IPS-18c (cell line): Measurements from ENCODE around the gene FKBP10.
"Not testable (repeated sequence)": the region's sequence is repeated elsewhere in the genome, so short reads cannot be mapped to it uniquely, and the experiment has no call there.

Source experiments
- H3K4me3 ChIP-seq: 2 replicates; pipeline ENCODE4 v1.7.0; 2013; ENCODE audit warnings: low read depth, mild to moderate bottlenecking, low read length, moderate library complexity; ENCODE audit not compliant: insufficient read depth
- H3K9me3 ChIP-seq: one replicate; pipeline ENCODE4 v1.6.1; 2013; ENCODE audit warnings: mild to moderate bottlenecking, low read length, moderate library complexity; ENCODE audit not compliant: control insufficient read depth, insufficient read depth

Gene FKBP10

GRCh38 chr17:41823141-41823524 is 10.3 kb downstream of the FKBP10 start:
- Histone ChIP-seq H3K9me3 (peaks cover 1% of the 10 kb centered on the region), H3K4me3 (no peak overlapping the region)

- no peak overlapping the region for H3K4me3 ChIP-seq
- H3K9me3 ChIP-seq, result no peaks in the 10 kb centered on the region
These were observed 10.8 kb downstream of the FKBP10 start for GRCh38 chr17:41823580-41823979.

DNA sequence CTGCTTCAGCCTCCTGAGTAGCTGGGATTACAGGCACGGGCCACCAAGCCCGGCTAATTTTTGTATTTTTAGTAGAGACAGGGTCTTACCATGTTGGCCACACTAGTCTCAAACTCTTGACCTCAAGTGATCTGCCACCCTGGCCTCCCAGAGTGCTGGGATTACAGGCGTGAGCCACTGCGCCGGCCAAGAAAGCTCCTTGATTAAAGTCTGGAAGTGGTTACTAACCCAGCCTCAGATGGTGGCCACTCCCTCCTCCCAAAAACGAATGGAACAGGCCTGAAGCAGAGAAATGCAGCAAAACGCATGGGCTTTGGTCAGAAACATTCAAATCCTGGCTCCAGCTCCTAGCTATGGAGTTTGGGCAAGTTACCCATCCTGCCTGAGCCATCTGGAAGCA is 11.3 kb downstream of the FKBP10 start:
- H3K9me3 ChIP-seq, result no peaks in the 10 kb centered on the region
- no peak overlapping the region for H3K4me3 ChIP-seq

DNA sequence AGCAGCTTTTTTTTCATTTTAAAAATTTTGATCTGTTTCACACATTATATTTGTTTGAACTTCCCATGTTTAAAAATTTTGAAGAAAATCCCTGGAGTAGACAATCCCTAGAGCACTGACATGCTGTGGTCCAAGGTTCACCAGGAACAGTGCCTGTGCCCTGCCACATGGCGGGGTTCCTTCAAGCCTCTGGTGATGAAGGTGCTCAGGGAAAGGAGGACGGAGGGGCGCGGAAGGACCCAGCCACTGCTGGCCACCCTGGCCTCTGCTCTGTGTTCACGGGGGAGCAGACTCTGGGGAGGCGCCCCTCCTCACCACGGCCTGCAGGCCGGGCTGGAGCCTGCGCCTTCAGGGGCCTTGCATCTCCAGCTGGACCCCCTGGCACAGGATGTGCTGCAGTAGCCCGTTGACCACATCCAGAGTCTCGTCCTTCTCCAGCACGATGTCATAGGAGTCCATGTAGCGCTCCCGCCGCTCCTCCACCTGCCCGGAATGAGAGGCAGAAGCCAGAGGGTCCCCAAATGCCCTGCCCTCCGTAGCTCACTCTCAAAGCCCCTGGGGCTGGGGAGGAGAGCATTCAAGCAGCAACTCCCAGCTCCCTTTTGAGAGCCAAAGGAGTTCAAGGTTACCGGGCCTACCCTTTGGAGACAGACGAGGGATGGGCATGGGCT is 12.5 kb downstream of the FKBP10 start:
- Histone ChIP-seq H3K4me3 (no peak overlapping the region), H3K9me3 (no peaks in the 10 kb centered on the region)

DNA sequence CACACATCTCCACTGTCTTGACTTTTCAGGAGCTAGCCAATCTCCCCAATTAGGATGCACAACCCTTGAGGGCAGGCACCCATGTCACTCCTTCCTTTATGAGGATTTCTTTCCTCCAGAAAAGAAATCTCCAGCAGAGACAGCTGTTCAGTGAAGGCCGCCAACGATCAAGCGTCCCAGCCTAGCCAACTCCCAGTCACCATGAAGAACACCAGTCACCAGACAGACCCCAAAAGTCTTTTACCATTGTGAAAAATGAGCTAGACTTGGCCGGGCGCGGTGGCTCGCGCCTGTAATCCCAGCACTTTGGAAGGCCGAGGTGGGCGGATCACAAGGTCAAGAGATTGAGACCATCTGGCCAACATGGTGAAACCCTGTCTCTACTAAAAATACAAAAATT is 17.2 kb downstream of the FKBP10 start:
- H3K9me3 ChIP-seq, H3K4me3 ChIP-seq: not testable (repeated sequence)

GRCh38 chr17:41835214-41835799 is 22.5 kb downstream of the FKBP10 start:
- Histone ChIP-seq H3K4me3 (peak overlapping the region; percentile 89), H3K9me3 (no peaks in the 10 kb centered on the region)

- Histone ChIP-seq H3K9me3 (no peaks in the 10 kb centered on the region), H3K4me3 (peak within 1 kb of the TSS; percentile 89)
These were observed 23.2 kb downstream of the FKBP10 start, which contains the start of gene NT5C3B for GRCh38 chr17:41835800-41836549. Gene NT5C3B (minus strand): TSS chr17:41836232. CDS start chr17:41836193, 39 bp downstream.

DNA sequence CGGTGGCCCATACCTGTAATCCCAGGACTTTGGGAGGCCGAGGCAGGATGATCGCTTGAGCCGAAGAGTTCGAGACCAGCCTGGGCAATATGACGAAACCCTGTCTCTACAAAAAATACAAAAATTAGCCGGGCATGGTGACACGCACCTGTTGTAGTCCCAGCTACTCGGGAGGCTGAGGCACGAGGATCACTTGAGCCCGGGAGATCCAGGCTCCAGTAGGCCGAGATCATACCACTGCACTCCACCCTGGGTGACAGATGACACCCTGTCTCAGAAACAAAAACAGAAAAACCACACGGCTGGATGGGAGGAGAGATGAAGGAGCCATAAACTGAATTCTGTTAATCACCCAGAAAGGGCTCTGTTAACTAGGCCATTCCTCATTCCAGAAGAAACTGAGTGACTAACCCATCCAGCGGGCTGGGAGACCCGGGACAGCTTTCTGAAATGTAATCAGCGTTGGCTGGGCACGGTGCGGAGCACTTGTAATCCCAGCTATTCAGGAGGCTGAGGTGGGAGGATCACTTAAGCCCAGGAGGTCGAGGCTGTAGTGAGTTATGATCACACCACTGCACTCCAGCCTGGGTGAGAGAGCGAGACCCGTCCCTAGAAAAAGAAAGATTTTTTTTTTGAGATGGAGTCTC is 23.9 kb downstream of the FKBP10 start:
- Histone ChIP-seq H3K4me3 (peak overlapping the region; percentile 89), H3K9me3 (no peaks in the 10 kb centered on the region)

DNA sequence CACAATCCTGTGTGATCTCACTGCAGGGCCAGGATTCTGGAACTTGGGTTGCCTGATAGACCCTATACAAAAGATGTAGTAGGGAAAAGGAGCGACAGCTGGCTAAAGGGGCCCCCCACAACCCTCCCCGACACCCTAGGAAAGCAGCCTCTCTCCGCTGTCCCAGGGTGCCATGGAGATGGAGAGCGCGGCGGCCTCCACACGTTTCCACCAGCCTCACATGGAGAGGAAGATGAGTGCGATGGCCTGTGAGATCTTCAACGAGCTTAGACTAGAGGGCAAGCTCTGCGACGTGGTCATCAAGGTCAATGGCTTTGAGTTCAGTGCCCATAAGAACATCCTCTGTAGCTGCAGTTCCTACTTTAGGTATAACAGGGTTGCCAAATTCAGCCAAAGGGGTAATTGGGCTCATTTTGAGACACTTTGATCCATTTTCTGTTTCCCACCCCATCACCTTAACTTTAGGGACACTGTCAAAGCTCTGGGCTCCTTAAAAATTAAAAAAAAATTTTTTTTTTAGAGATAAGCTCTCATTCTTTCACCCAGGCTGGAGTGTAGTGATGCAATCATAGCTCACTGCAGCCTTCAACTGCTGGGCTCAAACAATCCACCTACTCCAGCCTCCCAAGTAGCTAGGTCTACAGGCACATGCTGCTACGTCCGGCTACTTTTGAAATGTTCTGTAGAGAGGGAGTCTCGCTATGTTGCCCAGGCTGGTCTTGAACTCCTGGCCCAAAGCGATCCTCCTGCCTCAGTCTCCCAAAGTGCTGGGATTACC is 25.1 kb downstream of the FKBP10 start, which contains the start of gene KLHL10:
Gene KLHL10, plus strand, starts transcription at position 65 of the 778 bp plus-strand sequence. Its CDS starts 108 bp downstream, at position 173.
- Histone ChIP-seq H3K9me3 (no peaks in the 10 kb centered on the region), H3K4me3 (no peak within 1 kb of the TSS)

DNA sequence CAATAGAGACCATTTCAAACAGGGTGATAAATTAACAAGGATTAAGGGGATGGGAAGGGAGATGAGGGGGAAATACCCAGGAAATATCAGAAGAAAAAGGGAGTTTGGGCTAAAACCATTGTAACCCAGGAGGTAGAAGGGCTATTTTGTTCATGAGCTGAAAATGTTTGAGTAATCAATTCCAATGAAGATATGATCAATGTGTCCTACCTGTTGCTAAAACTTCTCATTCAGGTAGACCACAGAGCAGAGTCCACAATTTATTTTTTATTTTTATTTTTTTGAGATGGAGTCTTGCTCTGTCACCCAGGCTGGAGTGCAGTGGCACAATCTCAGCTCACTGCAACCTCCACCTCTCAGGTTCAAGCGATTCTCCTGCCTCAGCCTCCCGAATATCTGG is 26.6 kb downstream of the FKBP10 start:
- H3K9me3 ChIP-seq, H3K4me3 ChIP-seq: not testable (repeated sequence)

DNA sequence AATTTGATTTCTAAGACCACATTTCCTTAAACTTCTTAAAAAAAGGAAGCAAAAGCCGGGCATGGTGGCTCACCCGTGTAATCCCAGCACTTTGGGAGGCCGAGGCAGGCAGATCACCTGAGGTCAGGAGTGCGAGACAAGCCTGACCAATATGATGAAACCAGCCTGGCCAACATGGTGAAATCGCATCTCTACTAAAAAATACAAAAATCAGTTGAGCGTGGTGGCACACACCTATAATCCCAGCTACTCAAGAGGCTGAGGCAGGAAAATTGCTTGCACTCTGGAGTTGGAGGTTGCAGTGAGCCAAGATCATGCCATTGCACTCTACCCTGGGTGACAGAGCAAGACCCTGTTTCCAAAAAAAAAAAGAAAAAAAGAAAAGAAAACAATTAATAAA is 28.0 kb downstream of the FKBP10 start:
- H3K9me3 ChIP-seq, H3K4me3 ChIP-seq: not testable (repeated sequence)

- Histone ChIP-seq H3K9me3 (no peaks in the 10 kb centered on the region), H3K4me3 (no peak overlapping the region)
These were observed 32.2 kb downstream of the FKBP10 start for GRCh38 chr17:41844971-41845370.

DNA sequence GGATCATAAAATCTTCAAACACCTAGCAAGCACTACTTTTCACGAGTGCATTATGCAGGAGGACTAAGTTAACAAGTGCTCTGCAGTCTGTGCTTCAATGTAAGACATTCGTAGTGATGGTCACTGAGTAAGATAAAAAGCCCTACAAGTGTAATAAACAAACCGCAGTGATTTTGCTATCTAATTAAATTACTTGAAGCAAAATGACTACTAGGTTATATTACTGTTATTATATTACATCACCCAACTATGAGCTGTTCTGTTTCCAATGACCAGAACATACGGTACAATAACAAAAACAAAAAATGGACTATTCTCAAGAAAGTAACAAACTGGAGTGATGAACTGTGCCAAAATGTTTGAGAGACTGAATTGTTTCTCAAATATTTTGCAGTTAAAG is 36.0 kb downstream of the FKBP10 start:
- no peaks in the 10 kb centered on the region for H3K9me3 ChIP-seq
- no peak overlapping the region for H3K4me3 ChIP-seq

DNA sequence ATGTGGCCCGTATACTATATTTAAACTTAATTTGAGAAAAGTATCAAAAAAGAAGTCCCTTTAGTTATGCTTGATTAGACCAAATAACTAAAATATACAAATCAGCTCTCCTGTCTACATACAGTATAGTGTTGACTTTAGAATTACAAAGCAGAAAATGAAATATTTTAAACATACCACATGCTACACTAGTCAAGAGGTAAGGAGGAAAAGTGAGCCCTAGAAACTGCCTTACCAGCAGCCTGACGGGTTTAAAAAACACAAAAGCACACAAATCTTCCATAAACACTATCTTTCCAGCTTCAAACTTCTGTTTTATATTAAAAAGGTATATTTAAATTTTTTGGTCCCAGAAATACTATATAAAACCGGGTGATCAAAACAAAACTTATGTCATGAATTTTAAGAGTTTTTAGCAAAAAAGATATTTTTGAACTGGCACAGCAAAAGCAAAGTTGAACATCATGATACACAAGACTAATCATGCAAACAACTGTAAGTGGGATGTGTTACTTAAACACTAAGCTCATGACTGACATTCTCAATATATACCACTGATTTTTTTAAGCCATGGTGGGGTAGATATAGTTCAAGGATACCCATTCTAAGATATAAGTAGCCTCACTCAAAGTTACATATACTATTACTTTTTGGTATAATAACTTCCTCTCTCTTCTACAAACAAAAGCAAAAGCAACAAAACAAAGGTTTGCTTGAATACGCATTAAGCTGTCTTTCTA is 36.6 kb downstream of the FKBP10 start:
- Histone ChIP-seq H3K9me3 (no peaks in the 10 kb centered on the region), H3K4me3 (no peak overlapping the region)

- H3K9me3 ChIP-seq, H3K4me3 ChIP-seq: not testable (repeated sequence)
These were observed 38.6 kb downstream of the FKBP10 start for GRCh38 chr17:41851382-41851781.

GRCh38 chr17:41860254-41860931 is 47.6 kb downstream of the FKBP10 start:
- no peak overlapping the region for H3K4me3 ChIP-seq
- no peaks in the 10 kb centered on the region for H3K9me3 ChIP-seq
